Astrocyte (in vitro differentiated cells and primary cell): Measurements from ENCODE around the gene SOX2.

Source experiments
- EZH2 ChIP-seq: IDR thresholded peaks from 2 replicates; pipeline ENCODE4 v1.6.1; 2012; ENCODE audit warnings: mild to moderate bottlenecking, low read length, inconsistent platforms; ENCODE audit not compliant: insufficient read depth
- TF ChIP-seq, protein P1 (sequence below): IDR thresholded peaks from 2 replicates; pipeline ENCODE4 v1.5.1; 2011; ENCODE audit warnings: low read depth, mild to moderate bottlenecking, inconsistent platforms, low read length, moderate library complexity; ENCODE audit not compliant: insufficient read depth

DNA sequence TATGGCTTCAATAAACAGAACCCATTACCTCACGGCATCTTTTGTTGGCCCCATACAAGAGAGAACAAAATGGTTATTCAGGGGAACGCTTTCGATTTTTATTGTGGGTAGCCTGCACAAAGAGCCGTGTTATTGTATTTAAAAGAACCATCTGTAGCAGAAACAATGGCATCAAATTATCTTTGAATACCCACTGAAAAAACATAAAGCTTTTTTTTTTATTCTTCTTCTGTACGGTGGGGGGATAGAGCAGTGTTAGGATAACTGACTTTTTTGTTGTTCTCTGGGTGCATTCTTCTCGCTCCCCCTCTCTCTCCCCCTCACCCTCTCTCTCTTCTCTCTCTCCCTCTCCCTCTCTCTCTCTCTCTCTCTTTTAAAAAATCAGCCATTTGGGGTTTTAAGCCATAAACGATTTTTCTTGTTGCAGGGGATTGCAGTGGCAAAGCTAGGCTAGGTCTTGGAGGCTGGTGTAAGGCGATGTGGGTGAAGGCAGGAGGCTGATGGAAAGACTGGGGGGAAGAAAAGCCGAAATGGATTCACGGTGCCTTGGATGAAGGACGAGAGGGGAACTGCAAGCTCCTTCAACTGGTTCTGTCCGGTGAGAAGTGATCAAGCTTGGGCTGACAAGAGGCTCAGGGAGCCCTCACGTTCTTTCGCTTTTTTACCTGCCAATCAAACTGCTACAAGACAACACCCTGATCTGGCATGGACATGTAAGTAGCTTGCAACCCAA lies 12.4 kb upstream of the SOX2 start:
- TF ChIP-seq, protein P1, sequence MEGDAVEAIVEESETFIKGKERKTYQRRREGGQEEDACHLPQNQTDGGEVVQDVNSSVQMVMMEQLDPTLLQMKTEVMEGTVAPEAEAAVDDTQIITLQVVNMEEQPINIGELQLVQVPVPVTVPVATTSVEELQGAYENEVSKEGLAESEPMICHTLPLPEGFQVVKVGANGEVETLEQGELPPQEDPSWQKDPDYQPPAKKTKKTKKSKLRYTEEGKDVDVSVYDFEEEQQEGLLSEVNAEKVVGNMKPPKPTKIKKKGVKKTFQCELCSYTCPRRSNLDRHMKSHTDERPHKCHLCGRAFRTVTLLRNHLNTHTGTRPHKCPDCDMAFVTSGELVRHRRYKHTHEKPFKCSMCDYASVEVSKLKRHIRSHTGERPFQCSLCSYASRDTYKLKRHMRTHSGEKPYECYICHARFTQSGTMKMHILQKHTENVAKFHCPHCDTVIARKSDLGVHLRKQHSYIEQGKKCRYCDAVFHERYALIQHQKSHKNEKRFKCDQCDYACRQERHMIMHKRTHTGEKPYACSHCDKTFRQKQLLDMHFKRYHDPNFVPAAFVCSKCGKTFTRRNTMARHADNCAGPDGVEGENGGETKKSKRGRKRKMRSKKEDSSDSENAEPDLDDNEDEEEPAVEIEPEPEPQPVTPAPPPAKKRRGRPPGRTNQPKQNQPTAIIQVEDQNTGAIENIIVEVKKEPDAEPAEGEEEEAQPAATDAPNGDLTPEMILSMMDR = no peak
- TF ChIP-seq EZH2 = no peak
